ENCODE measurements around the gene POLN. TPM values are rescaled to one million over a fixed set of nuclear protein-coding genes. Genes with fewer than 3 reads are reported as not detected.
"Not testable (repeated sequence)": the region's sequence is repeated elsewhere in the genome, so short reads cannot be mapped to it uniquely, and the experiment has no call there.

The POLN gene
- total RNA-seq, 1 donor, result 2.9 TPM

- no peak overlapping the region for H3K27ac ChIP-seq (ENCODE audit: low read depth, low read length)
- H3K36me3 ChIP-seq (ENCODE audit: insufficient read depth, low read length), result no peaks in the 10 kb centered on the region
- H2AFZ ChIP-seq (ENCODE audit: low read length), result peak overlapping the region; percentile 74
- H3K79me2 ChIP-seq (ENCODE audit: insufficient read depth, low read length), result no peaks in the 10 kb centered on the region
- H3K4me2 ChIP-seq (ENCODE audit: insufficient read depth, low read length), result peak overlapping the region; percentile 81
- H3K9me3 ChIP-seq (ENCODE audit: low read depth, low read length), result no peaks in the 10 kb centered on the region
- peaks cover 26% of the 10 kb centered on the region for H3K27me3 ChIP-seq (ENCODE audit: insufficient read depth, low read length)
- peak; percentile 98 for DNase-seq (ENCODE audit: insufficient read length, low spot score, missing footprints)
- H3K4me1 ChIP-seq (ENCODE audit: insufficient read depth, low read length), result peaks cover 6% of the 10 kb centered on the region
- H3K4me3 ChIP-seq (ENCODE audit: insufficient read depth, low read length), result peak overlapping the region; percentile 81
- H4K20me1 ChIP-seq (ENCODE audit: insufficient read depth, low read length), result peaks cover 3% of the 10 kb centered on the region
- TF ChIP-seq CTCF (IDR thresholded peaks at IDR 0.05; ENCODE audit: extremely low read depth, low read depth, low read length), result no peak
Observed at GRCh38 chr4:2041239-2042130, 200.4 kb downstream of the POLN start.

GRCh38 chr4:2040391-2041238 is 201.3 kb downstream of the POLN start:
- Histone ChIP-seq H3K4me3 (ENCODE audit: insufficient read depth, low read length) (no peak overlapping the region), H4K20me1 (ENCODE audit: insufficient read depth, low read length) (peaks cover 3% of the 10 kb centered on the region), H3K36me3 (ENCODE audit: insufficient read depth, low read length) (no peaks in the 10 kb centered on the region), H3K27ac (ENCODE audit: low read depth, low read length) (no peak overlapping the region), H3K27me3 (ENCODE audit: insufficient read depth, low read length) (peaks cover 26% of the 10 kb centered on the region), H2AFZ (ENCODE audit: low read length) (no peak overlapping the region), H3K79me2 (ENCODE audit: insufficient read depth, low read length) (no peaks in the 10 kb centered on the region), H3K9me3 (ENCODE audit: low read depth, low read length) (no peaks in the 10 kb centered on the region), H3K4me2 (ENCODE audit: insufficient read depth, low read length) (no peak overlapping the region), H3K4me1 (ENCODE audit: insufficient read depth, low read length) (peaks cover 6% of the 10 kb centered on the region)
- no peak for TF ChIP-seq CTCF (IDR thresholded peaks at IDR 0.05; ENCODE audit: extremely low read depth, low read depth, low read length)
- peak; percentile 86 for DNase-seq (ENCODE audit: insufficient read length, low spot score, missing footprints)

- no peak for TF ChIP-seq CTCF (IDR thresholded peaks at IDR 0.05; ENCODE audit: extremely low read depth, low read depth, low read length)
- H3K27ac ChIP-seq (ENCODE audit: low read depth, low read length), result no peak overlapping the region
- no peak overlapping the region for H3K4me3 ChIP-seq (ENCODE audit: insufficient read depth, low read length)
- H3K27me3 ChIP-seq (ENCODE audit: insufficient read depth, low read length), result peaks cover 37% of the 10 kb centered on the region
- no peaks in the 10 kb centered on the region for H3K79me2 ChIP-seq (ENCODE audit: insufficient read depth, low read length)
- peaks cover 6% of the 10 kb centered on the region for H3K4me1 ChIP-seq (ENCODE audit: insufficient read depth, low read length)
- no peaks in the 10 kb centered on the region for H4K20me1 ChIP-seq (ENCODE audit: insufficient read depth, low read length)
- no peaks in the 10 kb centered on the region for H3K9me3 ChIP-seq (ENCODE audit: low read depth, low read length)
- H2AFZ ChIP-seq (ENCODE audit: low read length), result no peak overlapping the region
- no peak for DNase-seq (ENCODE audit: insufficient read length, low spot score, missing footprints)
- no peak overlapping the region for H3K4me2 ChIP-seq (ENCODE audit: insufficient read depth, low read length)
- H3K36me3 ChIP-seq (ENCODE audit: insufficient read depth, low read length), result no peaks in the 10 kb centered on the region
Observed at GRCh38 chr4:2036866-2037265, 205.1 kb downstream of the POLN start.

GRCh38 chr4:2036327-2036726 is 205.6 kb downstream of the POLN start:
- H3K27me3 ChIP-seq (ENCODE audit: insufficient read depth, low read length), result peaks cover 32% of the 10 kb centered on the region
- H3K4me1 ChIP-seq (ENCODE audit: insufficient read depth, low read length), result peaks cover 3% of the 10 kb centered on the region
- no peaks in the 10 kb centered on the region for H3K36me3 ChIP-seq (ENCODE audit: insufficient read depth, low read length)
- H4K20me1 ChIP-seq (ENCODE audit: insufficient read depth, low read length), result no peaks in the 10 kb centered on the region
- no peak overlapping the region for H3K27ac ChIP-seq (ENCODE audit: low read depth, low read length)
- no peak overlapping the region for H2AFZ ChIP-seq (ENCODE audit: low read length)
- H3K9me3 ChIP-seq (ENCODE audit: low read depth, low read length), result no peaks in the 10 kb centered on the region
- H3K4me2 ChIP-seq (ENCODE audit: insufficient read depth, low read length), result no peak overlapping the region
- TF ChIP-seq CTCF (IDR thresholded peaks at IDR 0.05; ENCODE audit: extremely low read depth, low read depth, low read length), result no peak
- H3K79me2 ChIP-seq (ENCODE audit: insufficient read depth, low read length), result no peaks in the 10 kb centered on the region
- no peak overlapping the region for H3K4me3 ChIP-seq (ENCODE audit: insufficient read depth, low read length)
- DNase-seq (ENCODE audit: insufficient read length, low spot score, missing footprints), result no peak

GRCh38 chr4:2031161-2031560 is 210.8 kb downstream of the POLN start:
- H3K4me2 ChIP-seq (ENCODE audit: insufficient read depth, low read length); H2AFZ ChIP-seq (ENCODE audit: low read length); H3K4me3 ChIP-seq (ENCODE audit: insufficient read depth, low read length); H3K9me3 ChIP-seq (ENCODE audit: low read depth, low read length); H4K20me1 ChIP-seq (ENCODE audit: insufficient read depth, low read length); H3K79me2 ChIP-seq (ENCODE audit: insufficient read depth, low read length); H3K36me3 ChIP-seq (ENCODE audit: insufficient read depth, low read length); H3K4me1 ChIP-seq (ENCODE audit: insufficient read depth, low read length); H3K27ac ChIP-seq (ENCODE audit: low read depth, low read length); DNase-seq (ENCODE audit: insufficient read length, low spot score, missing footprints): not testable (repeated sequence)
- peaks cover 17% of the 10 kb centered on the region for H3K27me3 ChIP-seq (ENCODE audit: insufficient read depth, low read length)
